Stimulated activated CD8-positive, alpha-beta memory T cell treated with anti-CD3 and anti-CD28 coated beads, Interleukin-15, amount 100 ng/mL, for 48 hours (primary cell): ENCODE data around the gene ACSM2B.
"Not testable (repeated sequence)": the region's sequence is repeated elsewhere in the genome, so short reads cannot be mapped to it uniquely, and the experiment has no call there.

Source experiments
- DNase-seq, 2 donors: peaks; one replicate each; pipeline ENCODE4 v3.0.0-alpha.2; 2020; ENCODE audit warnings: low read depth in 2 of 2

The ACSM2B gene

GRCh38 chr16:20595068-20595467, 18.9 kb upstream of the ACSM2B start:
- DNase-seq = not testable (repeated sequence)

DNA sequence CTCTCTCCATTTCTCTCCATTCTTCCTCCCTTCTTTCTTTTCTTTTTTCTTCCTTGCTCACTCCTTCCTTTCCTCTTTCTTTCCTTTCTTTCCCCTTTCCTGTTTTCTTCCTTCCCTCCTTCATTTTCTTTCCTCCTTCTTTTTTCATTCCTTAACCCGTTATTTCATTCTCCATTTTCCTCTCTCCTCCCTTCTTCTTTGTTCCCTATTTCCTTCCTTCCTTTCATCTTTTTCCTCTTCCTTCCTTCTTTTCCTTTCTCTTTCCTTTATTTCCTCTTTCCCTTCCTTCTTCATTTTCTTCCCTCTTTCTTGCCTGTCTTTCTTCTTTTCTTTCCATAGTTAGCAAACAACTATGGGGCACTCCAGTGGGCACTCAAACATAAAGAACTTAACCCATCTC, 16.6 kb upstream of the ACSM2B start:
- not testable (repeated sequence) for DNase-seq

DNA sequence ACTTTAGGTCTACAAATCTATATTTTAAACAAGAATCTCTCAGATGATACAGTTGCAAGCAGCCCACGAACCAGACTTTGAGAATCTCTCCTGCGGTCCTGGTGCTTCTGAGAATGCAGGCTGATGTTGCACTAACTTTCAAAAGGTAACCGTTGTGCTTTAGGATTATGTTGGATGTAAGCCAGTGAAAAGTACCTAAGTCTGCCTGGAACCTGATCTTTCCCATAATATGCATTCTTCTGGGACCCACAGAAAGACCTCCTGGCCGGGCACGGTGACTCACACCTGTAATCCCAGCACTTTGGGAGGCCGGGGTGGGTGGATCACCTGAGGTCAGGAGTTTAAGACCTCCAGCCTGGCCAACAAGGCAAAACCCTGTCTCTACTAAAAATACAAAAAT, 13.3 kb upstream of the ACSM2B start:
- not testable (repeated sequence) for DNase-seq

- DNase-seq = not testable (repeated sequence)
Observed at GRCh38 chr16:20587645-20588074, 11.5 kb upstream of the ACSM2B start.

GRCh38 chr16:20586716-20587115, 10.5 kb upstream of the ACSM2B start:
- DNase-seq = not testable (repeated sequence)

GRCh38 chr16:20586112-20586511, 9.9 kb upstream of the ACSM2B start:
- not testable (repeated sequence) for DNase-seq

DNA sequence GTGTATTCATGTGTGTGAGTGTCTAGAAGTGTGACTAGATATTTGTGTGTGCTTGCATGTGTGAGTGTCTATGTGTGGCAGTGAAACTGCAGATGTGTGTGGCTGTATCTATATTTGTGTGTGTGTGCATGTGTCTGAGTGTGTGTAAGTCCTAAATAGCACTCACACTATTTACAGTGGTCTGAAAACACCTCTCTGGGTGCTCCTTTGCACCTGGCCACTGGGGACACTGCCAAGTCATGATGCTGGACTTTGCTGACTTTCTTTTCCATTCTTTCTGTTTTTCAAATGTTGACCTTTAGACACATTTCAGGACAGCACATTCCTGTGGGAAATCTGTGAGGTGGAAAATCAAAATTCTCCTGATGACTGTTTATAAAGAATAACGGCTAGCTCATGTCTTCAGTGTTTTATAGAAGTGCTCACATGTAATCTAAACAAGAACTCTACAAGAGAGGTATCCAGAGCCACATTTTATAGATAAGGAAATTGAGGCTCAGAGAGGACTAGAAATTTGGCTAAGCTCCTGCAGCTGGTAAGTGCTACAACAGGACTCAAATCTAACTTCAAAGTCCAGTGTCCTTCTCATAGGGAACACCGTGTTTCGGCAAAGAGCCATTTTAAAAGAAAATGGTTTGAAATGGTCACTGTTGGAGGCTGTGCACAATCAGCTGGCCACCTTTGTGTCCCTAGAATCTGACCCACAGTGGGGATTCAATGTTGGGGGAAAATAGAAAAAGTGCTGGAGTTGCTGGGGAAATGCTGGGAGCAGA, 4.5 kb upstream of the ACSM2B start:
- not testable (repeated sequence) for DNase-seq

DNA sequence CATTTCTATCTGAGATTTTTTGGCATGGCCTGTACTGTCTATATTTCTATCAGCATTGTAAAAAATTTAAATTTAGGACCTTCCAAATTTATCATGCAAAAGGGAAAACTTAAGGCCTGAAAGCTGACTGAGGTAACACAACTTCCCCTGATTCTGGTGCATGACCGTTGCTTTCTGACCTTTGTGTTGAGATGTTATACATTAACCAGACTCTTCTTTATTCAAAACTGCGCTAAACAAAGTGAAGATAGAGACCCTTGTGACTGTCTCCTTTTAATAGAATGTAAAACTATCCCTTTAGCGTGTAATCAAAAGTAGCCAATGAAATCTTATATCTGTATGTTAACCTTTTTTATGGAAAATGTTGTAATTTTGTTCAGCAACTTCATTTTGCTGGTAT, 1.9 kb upstream of the ACSM2B start:
- DNase-seq = not testable (repeated sequence)

GRCh38 chr16:20569117-20569651, 7.0 kb downstream of the ACSM2B start:
- not testable (repeated sequence) for DNase-seq

DNA sequence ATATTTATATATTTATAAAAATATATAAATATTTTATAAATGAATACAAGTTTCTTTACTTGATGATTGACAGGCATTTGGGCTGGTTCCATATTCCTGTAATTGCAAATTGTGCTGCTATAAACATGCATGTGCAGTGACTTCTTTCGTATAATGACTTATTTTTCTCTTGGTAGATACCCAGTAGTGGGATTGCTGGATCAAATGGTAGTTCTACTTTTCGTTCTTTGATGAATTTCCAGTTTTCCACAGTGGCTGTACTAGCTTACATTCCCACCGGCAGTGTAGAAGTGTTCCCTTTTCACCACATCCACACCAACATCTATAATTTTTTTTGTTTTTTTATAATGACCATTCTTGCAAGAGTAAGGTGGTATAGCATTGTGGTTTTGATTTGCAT, 7.8 kb downstream of the ACSM2B start:
- no peak for DNase-seq

GRCh38 chr16:20566864-20567263, 9.3 kb downstream of the ACSM2B start:
- DNase-seq = no peak

DNA sequence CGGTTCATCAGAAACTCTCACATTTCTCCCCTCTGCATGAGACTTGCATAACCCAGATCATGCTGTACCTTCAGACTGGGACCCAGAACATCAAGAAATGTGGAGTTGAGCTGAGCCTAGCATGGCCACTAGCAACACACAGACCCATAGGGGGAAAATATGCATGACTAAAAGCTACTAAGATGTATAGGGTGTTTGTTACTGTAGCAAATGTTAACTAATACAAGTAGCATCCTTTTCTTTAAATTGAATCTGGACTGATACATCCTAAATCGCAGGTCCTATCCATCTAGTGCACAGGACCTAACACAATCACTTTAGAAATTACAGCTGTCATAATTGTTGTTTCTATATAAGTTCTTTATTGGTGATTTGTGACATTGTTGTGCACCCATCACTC, 10.8 kb downstream of the ACSM2B start:
- not testable (repeated sequence) for DNase-seq

DNA sequence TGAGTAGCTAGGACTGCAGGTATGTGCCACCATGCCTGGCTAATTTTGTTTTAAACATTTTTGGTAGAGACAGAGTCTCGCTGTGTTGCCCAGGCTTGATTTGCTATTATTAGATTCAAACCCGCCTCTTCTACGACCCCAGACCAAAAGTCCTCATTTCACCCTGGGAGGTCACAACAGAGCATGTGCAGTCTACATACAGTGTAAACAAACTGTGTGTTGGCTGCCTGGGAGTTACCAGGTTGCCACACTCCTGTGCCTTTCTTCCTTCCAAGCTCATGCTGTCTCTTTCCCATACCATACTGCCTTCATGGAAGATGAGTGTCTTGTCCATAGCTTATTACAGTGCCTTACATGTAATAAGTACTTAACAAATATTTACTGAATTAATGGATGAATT, 11.9 kb downstream of the ACSM2B start:
- not testable (repeated sequence) for DNase-seq

GRCh38 chr16:20555628-20556027, 20.5 kb downstream of the ACSM2B start:
- DNase-seq = not testable (repeated sequence)

GRCh38 chr16:20554689-20555088, 21.5 kb downstream of the ACSM2B start:
- peak in 1 of 2 donors; percentile 1 for DNase-seq

GRCh38 chr16:20553493-20553892, 22.7 kb downstream of the ACSM2B start:
- not testable (repeated sequence) for DNase-seq

GRCh38 chr16:20546951-20547350, 29.2 kb downstream of the ACSM2B start:
- DNase-seq = not testable (repeated sequence)

DNA sequence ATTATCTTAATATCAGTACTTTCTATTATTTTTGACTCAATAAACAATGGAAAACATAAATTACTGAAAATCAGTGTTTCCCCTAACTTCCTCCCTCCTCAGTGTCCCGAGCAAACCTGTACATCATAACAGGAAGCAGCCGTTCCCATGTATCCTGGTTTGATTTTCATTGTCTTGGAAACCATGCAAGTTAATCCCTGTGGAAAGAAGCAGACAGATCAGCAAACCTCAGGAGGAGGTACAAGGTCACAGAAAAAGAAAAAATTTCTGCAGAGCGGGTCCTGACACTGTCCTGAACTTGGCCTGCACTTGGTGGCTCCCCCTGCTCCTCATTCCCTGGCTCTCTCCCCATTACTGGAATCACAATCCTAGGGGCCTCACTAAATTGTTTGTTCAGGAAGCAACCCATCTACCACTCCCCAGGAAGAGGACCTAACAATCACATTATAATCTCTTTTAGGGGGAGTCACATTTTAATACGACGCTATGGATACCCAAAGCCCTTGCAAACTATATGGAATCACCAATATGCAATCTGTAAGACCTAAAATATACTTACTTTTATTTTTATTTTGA, 29.8 kb downstream of the ACSM2B start:
- DNase-seq = not testable (repeated sequence)

DNA sequence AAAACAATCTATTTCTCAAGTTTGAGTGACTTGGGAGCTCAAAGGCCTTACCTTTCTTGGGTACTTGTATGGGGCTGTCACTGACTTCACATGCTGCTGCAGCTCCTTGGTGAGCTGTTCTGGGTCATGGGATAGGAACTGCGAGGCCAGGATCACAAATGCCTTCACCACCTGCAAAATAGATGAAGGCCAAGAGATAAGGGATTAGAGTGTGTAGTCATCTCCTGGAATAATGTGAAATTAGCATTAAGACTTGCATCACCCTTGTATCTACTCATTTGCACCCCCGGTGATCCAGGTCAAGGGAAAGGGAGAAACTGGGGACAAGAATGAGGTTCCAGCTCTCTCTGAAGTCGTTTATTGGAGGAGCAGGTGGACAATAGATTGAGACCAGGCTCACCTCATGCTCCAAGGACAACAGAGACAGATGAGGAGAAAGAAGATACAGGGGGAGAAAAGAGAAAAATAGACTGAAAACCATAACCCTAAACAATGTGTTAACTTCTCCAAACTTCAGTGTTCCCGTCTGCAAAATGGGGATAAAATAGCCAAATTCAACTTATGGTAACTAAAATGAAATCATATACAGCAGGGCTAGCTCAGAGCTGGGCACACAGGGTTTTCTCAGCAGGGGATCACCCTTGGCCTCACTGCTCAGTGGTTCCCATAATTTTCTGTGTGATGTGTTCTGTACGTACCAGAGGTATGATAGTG, 35.4 kb downstream of the ACSM2B start:
- not testable (repeated sequence) for DNase-seq

GRCh38 chr16:20538687-20539086, 37.5 kb downstream of the ACSM2B start:
- no peak for DNase-seq

DNA sequence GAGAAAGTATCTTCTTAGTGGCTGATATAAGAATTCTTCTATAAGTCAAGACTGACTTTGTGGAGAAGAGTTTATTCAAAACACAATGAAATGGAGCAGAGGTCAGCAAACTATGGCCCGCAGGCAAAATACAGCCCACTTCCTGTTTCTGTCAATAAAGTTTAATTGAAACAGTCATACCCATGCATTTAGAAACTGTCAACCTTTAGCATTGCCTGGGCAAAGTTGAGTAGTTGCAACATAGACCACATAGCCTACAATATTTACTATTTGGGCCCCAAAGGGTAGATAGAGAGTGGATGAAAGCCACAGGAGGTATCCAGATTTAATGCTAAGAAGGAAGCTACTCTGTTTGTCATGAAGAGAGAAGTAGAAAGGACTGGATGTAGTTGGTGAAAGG, 38.0 kb downstream of the ACSM2B start:
- no peak for DNase-seq

DNA sequence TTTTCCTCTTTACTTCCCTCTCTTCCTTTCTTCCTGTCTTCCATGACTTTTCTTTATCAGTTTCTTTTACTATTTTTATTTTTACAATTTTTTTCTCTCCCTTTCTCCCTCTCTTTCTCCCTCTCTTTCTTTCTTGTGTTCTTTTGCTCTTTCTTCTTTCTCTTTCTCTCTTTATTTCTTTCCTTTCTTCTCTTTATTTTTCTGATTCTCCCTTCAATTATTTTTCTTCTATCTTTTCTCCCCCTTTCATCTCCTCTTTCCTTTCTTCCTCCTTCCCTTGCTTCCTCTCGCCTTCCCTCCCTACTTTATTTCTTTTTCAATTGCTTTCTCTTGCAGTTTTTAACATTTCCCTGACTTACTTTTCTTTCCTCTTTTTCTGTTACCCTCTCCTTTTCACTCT, 39.5 kb downstream of the ACSM2B start:
- DNase-seq = not testable (repeated sequence)
